NCI-H1417 (cell line): ENCODE measurements around the gene CAT.
"Not testable (repeated sequence)": the region's sequence is repeated elsewhere in the genome, so short reads cannot be mapped to it uniquely, and the experiment has no call there.

ENCODE experiments used
- DNase-seq, 3 experiments: peaks; one replicate each; lab custom pipeline; 2025; lab: John Stamatoyannopoulos, UW

CAT gene

GRCh38 chr11:34438529-34439507 lies at the start of gene CAT:
Gene CAT, plus strand, starts transcription at chr11:34438934. Its CDS starts 80 bp downstream, at chr11:34439014.
- DNase-seq: peak; percentile 86 to 97 (median 95)

- no peak for DNase-seq
These were observed 43.9 kb upstream of the CAT start for GRCh38 chr11:34394771-34395300.

GRCh38 chr11:34395916-34396550 lies 42.7 kb upstream of the CAT start:
- DNase-seq: peak in 1 of 3 experiments; percentile 3

- no peak for DNase-seq
These were observed 41.6 kb upstream of the CAT start for GRCh38 chr11:34397120-34397519.

- no peak for DNase-seq
These were observed 40.9 kb upstream of the CAT start for GRCh38 chr11:34397811-34398210.

- DNase-seq: no peak
These were observed 35.3 kb upstream of the CAT start for GRCh38 chr11:34403431-34403830.

GRCh38 chr11:34404280-34404679 lies 34.5 kb upstream of the CAT start:
- DNase-seq: no peak

- DNase-seq: peak in 1 of 3 experiments; percentile 4
These were observed 33.5 kb upstream of the CAT start for GRCh38 chr11:34405079-34405858.

- DNase-seq: no peak
These were observed 32.3 kb upstream of the CAT start for GRCh38 chr11:34406413-34406812.

GRCh38 chr11:34407121-34407813 lies 31.5 kb upstream of the CAT start:
- no peak for DNase-seq

GRCh38 chr11:34408580-34409172 lies 30.1 kb upstream of the CAT start:
- DNase-seq: no peak

- DNase-seq: no peak
These were observed 27.6 kb upstream of the CAT start for GRCh38 chr11:34411111-34411510.

- DNase-seq: no peak
These were observed 26.9 kb upstream of the CAT start for GRCh38 chr11:34411791-34412190.

GRCh38 chr11:34413263-34413662 lies 25.5 kb upstream of the CAT start:
- DNase-seq: no peak

- no peak for DNase-seq
These were observed 23.2 kb upstream of the CAT start for GRCh38 chr11:34415538-34415937.

- no peak for DNase-seq
These were observed 22.6 kb upstream of the CAT start for GRCh38 chr11:34416088-34416487.

- no peak for DNase-seq
These were observed 22.0 kb upstream of the CAT start for GRCh38 chr11:34416766-34417165.

- DNase-seq: no peak
These were observed 21.5 kb upstream of the CAT start for GRCh38 chr11:34417202-34417601.

GRCh38 chr11:34419158-34419557 lies 19.6 kb upstream of the CAT start:
- no peak for DNase-seq

GRCh38 chr11:34423300-34423699 lies 15.4 kb upstream of the CAT start:
- DNase-seq: no peak

GRCh38 chr11:34424826-34425225 lies 13.9 kb upstream of the CAT start:
- not testable (repeated sequence) for DNase-seq
